ENCODE measurements around the gene MAML2.

GRCh38 chr11:96237766-96238266 lies 105.2 kb downstream of the MAML2 start:
- TF ChIP-seq CTCF (IDR thresholded peaks at IDR 0.05; ENCODE audit: poor library complexity) (no peak), EZH2phosphoT487 (IDR thresholded peaks at IDR 0.05; ENCODE audit: low read depth, severe bottlenecking, unreplicated experiment) (no peak)

Measured in hepatocyte (in vitro differentiated cells).